ES-I3 (cell line): ENCODE data around the gene EREG.

Experiments used
- H3K36me3 ChIP-seq: 2 replicates; pipeline ENCODE4 v1.6.1; 2013; ENCODE audit warnings: mild to moderate bottlenecking, low read length, control low read depth, moderate library complexity; ENCODE audit not compliant: insufficient read depth
- H3K4me1 ChIP-seq: 2 replicates; pipeline ENCODE4 v1.6.1; 2013; ENCODE audit warnings: mild to moderate bottlenecking, control low read depth, low read length; ENCODE audit not compliant: insufficient read depth
- H3K9ac ChIP-seq: 2 replicates; pipeline ENCODE4 v1.6.1; 2013; ENCODE audit warnings: low read depth, mild to moderate bottlenecking, low read length, moderate library complexity
- H3K9me3 ChIP-seq: 2 replicates; pipeline ENCODE4 v1.6.1; 2013; ENCODE audit warnings: mild to moderate bottlenecking, low read length, moderate library complexity; ENCODE audit not compliant: control insufficient read depth, insufficient read depth

The EREG gene

GRCh38 chr4:74437866-74438265 lies 72.9 kb downstream of the EREG start:
- Histone ChIP-seq H3K9ac (no peak overlapping the region), H3K36me3 (no peaks in the 10 kb centered on the region), H3K9me3 (no peaks in the 10 kb centered on the region), H3K4me1 (no peaks in the 10 kb centered on the region)
